Hematopoietic multipotent progenitor cell treated with erythropoietin and hydrocortisone succinate and interleukin-3 and kit ligand, for 17 days (in vitro differentiated cells): Measurements from ENCODE around the gene BEAN1.

Source experiments
- DNase-seq: peaks from one replicate; pipeline ENCODE4 v3.0.0-alpha.2; 2015; ENCODE audit warnings: low spot score

Gene BEAN1, protein sequence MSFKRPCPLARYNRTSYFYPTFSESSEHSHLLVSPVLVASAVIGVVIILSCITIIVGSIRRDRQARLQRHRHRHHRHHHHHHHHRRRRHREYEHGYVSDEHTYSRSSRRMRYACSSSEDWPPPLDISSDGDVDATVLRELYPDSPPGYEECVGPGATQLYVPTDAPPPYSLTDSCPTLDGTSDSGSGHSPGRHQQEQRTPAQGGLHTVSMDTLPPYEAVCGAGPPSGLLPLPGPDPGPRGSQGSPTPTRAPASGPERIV

DNA sequence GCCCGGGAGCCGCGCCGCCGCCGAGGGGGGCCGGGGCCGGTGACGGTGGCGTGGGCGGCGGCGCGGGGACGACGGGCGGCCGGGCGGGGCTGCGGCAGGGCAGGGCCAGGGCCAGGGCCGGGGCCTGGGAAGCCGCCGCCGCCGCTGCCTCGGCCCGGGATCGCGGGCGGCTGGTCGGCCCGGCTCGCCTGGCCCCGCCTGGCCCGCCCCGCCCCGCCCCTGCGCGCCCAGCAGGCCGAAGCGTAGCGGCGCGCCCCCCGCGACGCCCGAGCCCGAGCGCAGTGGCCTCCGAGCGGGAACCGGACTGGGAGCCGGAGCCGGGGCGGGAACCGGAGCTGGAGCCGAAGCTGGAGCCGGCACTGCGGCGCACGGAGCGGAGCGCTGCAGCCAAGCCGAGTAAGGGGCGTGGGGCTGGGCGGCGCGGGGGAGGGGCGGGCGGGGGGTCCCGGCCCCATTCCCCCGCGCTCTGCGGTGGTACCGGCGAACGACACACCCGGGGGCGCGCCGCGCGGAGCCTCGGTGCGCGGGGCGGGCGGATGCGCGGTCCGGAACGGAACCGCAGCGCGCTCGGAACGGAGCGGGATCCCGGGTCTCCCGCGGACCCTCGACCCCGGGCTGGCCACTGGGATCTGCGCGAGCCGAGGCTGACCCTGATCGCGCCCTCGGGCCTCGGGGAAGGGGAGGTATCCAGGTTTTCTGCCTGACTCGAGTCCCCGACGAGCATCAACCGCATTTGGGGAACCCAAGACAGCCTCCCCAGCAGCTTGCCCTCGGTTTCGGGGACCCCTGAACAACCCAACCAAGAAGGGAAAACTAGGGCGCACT lies at the start of gene BEAN1:
Gene BEAN1, plus strand, starts transcription at position 260 of the 825 bp plus-strand sequence. CDS start 10,382 bp downstream, outside the sequence.
- DNase-seq, result no peak

DNA sequence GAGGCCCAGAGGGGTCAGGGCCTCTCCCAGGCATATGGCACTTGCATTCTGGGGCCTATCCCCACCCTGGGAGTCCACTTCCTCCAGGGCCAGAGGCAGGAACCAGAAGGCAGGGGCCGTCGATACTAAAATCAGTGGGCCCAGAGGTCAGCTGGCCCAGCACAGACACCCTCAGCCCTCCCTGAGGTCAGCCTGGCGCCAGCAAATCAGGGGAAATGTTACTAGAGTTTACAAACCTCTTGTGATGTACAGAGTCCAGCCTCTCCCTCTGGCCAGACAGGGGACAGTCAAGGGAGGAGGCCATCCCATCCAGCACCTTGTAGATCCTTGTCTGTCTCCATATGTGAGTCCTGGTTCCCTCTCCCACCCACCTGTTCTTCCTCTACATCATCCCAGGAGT lies 49.8 kb upstream of the BEAN1 start:
- no peak for DNase-seq

DNA sequence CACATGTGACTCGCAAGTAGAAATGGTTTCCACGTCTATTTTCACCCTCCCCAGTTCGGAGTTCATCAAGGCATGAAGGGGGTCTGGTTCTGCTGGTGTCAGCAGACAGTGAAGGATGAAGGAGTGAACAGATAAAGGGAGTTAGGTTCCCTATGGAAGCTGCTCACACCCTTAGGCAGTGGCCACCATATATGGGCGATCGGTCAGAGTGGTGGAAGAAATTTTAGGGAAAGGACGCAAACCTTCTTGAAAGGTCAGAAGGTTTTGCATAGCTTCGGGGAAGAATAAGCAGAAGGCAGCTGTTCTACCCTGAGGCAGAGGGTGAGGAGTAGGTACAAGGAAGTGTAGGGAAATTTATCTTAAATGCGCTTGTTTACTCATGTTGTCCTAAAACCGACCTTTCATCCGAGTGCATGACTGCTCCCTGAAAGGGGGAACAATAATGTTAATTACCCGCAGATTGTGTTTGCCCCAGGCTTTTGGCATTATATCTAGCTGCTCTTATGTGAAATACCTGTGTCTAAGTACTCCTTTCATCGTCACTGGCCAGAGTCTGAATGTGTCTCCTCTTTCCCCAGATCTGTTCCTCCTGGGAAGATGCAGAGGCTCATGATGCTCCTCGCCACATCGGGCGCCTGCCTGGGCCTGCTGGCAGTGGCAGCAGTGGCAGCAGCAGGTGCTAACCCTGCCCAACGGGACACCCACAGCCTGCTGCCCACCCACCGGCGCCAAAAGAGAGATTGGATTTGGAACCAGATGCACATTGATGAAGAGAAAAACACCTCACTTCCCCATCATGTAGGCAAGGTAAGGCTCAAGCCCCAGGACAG lies 48.1 kb upstream of the BEAN1 start:
- DNase-seq, result no peak

DNA sequence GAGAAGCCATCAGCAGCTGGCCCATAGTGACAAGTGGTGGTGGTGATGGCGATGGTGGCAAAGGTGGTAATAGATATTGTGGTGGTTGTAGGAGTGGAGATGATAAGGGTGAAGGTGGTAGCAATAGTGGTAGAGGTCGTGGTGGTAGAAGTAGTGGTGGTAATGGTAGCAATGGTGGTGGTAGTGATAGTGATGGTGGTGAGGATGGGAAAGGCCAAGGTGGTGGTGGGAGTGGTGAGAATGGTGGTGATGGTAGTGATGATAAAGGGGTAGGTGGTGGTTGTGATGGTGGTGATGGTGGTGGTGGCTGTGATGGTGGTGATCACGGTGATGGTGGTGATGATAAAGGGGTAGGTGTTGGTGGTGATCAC lies 47.5 kb upstream of the BEAN1 start:
- DNase-seq, result no peak

DNA sequence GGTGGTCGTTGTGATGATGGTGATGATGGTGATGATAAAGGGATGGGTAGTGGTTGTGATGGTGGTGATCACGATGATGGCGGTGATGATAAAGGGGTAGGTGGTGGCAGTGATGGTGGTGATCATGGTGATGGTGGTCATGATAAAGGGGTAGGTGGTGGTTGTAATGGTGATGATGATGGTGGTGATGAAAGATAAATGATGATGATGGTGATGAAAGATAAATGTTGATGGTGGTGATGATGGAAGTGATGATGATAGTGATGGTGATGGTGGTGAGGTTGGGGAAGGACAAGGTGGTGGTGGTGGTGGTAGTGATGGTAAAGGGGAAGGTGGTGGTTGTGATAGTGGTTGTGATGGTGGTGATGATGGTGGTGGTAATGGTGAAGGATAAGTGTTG lies 46.7 kb upstream of the BEAN1 start:
- no peak for DNase-seq

DNA sequence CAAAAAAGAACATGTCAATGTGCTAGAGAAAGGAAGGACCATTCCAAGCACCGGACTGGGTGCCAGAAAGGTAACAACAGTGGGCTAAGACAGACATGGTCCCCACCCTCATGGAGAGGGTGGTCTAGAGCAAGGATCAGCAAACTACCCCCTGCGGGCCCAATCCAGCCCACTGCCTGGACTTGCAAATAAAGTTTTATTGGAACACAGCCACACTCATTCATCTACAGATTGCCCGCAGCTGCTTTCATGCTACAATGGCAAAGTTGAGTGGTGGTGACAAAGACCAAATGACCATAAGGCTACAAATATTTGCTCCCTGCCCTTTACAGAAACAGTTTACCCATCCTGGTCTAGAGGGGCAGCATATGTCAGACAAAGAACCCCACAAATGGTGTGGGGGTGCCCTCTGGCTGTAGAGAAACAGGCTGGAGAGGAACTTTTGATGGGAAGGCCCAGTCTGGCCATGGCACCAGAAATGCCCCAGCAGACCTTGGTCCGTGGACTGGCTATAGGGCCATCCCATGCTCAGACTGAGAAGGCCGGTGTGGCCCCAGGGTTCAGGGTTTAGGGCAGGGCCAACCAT lies 45.4 kb upstream of the BEAN1 start:
- DNase-seq, result no peak

DNA sequence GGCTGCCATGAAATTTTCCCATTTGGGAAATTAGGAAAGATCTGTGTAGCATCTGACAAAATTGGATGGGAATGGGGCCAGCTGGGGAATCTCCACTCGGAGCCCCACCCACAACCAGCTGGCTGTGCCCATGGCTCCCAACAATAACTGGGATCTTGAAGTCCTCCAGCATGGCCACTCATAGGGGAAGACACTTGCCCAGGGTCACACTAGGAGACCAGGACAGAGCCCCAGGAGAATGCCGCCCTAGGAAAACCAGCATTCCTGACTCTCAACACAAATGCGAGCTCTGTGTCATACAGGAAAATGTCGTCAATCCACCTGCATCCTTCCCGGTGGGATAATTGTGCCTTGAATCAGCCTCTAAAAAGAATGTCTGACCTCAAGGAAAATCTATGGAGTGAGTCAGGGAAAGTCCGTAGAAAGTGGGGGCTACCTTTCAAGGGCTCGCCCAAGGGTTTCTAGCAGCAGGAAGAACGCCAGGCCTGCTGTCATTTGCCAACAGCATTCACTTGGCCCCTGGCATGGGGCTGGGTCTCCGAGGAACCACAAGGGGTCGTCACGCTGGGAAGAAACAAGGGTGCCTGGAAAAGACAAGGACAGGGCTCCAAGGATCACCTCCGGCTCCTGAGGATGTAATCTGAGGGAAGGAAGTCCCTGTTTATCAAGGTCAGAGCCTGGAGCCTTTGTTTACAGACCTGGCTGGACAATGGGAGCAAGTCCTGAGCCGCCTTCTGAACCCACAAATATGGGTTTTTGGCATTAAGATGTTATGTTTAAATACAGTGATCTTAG lies 44.7 kb upstream of the BEAN1 start:
- DNase-seq, result no peak

DNA sequence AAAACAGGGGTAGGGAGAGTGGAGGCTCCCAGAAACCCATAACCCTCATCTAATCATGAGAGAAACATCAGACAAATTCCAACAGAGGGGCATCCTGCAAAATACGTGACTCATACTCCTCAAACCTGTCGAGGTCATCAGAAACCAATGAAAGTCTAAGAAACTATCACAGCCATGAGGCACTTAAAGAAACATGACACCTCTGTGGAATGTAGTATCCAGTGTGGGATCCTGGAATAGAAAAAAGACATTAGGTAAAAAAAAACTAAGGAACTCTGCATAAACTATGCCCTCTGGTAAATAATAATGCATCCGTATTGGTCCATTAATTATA lies 44.2 kb upstream of the BEAN1 start:
- no peak for DNase-seq

DNA sequence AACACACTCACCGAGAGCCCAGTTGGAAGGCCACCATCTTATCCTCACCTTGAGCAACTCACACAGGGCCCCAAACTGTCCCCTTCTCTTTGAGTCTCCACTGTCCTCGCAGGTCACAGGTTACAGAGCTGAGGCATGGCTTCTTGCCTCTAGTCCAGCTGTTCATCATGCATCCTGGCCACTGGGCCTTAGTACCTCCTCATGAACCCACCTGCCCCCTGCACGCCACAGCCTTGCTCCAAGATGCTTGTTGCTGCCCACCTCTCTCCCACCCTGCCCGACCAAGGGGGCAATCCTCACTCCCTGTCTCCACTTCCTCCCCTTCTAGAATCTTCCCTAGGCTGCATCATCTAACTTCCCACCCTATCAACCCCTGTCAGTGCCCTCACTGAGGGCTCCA lies 43.5 kb upstream of the BEAN1 start:
- DNase-seq, result no peak

DNA sequence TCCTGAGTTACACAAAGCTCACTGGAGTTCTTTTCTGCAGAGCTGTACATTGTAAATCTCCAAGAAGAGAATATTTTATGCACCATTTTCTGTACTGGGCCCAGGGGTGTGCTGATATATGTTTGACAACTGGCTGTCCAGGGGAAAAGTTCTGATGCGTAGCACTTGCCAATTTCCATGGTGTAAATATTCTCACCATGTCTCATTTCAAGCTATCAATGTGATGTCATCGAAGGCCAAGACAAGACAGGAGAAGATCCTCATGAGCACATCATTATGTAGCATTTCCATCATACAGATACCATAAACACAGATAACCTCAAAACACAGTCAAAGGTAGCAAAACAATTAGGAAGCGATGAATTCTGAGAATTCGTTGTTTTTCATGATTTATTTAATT lies 41.7 kb upstream of the BEAN1 start:
- DNase-seq, result no peak

DNA sequence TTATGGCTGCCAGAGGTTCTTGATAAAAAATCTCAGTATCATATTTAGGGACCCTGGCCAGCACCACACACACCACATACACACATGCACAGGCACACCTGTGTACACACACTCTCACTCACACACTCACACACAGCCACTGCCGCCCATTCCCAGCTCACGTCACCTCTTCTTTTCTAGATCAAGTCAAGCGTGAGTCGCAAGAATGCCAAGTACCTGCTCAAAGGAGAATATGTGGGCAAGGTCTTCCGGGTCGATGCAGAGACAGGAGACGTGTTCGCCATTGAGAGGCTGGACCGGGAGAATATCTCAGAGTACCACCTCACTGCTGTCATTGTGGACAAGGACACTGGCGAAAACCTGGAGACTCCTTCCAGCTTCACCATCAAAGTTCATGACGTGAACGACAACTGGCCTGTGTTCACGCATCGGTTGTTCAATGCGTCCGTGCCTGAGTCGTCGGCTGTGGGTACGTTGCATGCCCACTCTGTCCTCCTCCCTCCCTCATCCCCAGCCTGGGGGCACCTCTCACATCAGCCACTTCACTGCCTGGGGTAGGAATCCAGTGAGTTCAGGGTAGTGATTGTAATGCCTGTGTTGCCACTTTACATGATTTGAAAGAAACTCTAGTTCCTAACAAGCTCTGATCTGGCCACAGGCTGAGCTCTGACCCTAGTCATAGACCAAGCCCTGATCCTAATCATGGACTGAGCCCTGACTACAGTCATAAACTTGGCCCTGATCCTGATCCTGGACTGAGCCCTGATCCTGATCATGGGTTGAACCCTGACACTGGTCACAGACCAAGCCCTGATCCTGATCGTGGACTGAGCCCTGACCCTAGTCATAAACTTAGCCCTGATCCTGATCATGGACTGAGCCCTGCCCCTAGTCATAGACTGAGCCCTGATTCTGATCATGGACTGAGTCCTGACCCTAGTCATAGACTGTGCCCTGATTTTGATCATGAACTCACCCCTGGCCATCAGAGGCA lies 40.2 kb upstream of the BEAN1 start:
- no peak for DNase-seq

DNA sequence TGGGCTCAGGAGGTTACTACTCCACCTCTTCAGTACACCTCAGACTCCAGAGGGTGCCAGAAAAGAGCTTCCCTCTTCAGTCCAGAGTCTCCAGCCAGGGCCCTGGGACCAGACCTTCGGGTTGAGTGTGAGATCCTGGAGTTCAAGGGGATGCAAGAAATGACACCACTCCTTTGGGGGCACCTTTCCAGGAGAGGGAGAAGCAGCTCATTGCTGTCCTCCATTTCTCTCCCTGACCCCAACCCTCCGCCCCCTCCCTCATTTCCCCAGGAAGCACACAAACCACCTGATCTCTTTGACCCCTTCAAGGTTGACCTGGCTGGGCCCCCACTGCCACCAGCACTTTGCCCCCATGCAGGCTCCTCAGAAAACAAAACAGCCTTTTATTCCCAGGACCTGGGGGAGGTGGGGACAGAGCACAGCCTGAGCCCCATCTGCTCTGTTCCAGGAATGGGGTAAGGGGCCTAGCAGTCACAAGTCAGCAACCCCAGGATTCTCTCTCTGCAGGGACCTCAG lies 39.2 kb upstream of the BEAN1 start:
- no peak for DNase-seq

DNA sequence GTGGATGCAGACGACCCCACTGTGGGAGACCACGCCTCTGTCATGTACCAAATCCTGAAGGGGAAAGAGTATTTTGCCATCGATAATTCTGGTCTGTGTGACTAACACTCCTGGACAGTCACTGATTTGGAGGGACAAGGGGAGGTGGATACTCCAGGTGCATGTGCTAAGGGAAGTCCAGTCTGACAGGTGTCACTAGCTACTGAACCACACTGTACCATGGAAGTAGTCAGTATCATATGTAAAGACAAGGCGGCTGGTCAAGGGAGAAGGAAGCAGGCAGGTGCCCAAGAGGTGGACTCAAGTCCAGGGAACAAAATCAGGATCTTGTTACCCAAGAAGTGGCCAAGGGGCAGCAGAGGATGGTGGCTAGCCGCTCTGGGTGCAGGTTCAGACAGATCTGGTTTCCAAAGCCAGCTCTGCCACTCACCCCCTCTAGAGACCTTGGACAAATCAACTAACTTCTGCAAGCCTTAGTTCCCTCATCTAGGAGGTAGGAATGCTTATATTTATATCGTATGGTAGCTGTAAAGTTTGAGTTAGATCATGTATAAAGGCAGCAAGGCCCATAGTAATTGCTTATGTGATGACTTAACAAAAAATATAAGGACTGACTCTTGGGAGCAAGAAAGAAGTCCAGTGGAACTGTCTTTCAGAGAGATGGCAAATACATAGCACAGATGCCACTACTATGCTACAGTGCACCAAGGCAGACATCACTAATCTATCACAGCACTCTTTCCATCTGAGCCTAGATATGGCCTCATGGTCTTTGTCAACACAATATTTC lies 38.5 kb upstream of the BEAN1 start:
- DNase-seq, result no peak

DNA sequence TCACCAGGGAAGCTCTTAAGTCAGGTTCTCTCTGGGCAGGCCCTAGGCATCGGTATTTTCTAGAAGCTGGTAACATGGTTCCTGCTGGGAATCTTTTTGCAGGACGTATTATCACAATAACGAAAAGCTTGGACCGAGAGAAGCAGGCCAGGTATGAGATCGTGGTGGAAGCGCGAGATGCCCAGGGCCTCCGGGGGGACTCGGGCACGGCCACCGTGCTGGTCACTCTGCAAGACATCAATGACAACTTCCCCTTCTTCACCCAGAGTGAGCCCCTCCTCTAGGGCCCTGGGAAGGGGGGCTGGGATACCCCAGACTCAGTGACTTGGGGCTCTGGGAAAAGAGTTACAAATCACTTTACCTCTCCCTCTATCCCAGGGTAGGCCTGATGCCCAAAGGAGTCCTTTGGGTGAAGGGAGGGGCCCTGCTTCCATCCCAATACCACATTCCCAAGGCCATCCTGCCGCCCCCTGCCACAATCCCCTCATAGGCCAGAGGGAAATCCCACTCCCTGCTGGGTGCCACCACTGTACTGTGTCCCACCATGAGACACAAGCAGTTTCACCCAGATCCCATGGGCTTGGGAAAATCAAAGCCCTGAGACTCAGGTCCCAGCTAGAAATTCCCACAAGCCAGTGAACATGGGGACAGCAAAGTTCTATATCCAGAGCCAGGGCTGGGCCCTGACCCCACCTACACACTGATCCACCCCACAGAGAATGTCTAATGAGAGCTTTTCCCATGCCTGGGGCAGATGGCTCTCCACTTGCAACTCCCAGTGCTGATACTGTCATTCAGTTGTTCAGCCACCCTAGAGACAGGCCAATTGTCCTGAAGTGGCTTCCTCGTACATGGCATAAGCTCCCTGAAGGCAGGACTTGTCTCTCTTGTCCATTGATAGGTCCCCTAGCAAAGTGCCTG lies 37.6 kb upstream of the BEAN1 start:
- no peak for DNase-seq

DNA sequence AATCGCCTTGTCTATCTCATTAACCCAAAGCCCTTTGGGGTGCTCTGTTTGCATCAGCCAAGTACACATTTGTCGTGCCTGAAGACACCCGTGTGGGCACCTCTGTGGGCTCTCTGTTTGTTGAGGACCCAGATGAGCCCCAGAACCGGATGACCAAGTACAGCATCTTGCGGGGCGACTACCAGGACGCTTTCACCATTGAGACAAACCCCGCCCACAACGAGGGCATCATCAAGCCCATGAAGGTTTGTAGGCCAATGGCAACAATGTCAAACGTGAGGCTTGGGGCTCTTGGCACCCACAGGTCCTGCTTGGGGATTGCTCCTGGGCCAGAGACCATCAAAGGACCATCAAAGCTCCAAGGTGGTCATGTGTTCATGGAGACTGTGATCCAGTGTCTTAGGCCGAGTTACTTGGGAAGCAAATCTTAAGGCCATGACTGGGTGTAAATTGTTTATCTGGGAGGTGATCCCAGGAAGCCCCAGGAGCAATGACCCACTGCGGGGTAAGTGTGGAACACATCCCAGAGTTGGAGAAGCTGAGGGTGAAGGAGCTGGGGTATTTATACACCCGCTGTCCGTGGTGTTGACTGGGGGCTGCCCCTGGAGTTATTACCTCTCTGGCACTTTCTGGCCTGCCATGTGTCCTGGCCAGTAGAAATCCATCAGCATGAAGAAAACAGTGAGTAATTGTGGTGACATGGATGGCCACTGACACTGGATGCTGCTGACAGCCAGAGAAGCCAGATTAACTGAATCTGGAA lies 36.6 kb upstream of the BEAN1 start:
- DNase-seq, result no peak

DNA sequence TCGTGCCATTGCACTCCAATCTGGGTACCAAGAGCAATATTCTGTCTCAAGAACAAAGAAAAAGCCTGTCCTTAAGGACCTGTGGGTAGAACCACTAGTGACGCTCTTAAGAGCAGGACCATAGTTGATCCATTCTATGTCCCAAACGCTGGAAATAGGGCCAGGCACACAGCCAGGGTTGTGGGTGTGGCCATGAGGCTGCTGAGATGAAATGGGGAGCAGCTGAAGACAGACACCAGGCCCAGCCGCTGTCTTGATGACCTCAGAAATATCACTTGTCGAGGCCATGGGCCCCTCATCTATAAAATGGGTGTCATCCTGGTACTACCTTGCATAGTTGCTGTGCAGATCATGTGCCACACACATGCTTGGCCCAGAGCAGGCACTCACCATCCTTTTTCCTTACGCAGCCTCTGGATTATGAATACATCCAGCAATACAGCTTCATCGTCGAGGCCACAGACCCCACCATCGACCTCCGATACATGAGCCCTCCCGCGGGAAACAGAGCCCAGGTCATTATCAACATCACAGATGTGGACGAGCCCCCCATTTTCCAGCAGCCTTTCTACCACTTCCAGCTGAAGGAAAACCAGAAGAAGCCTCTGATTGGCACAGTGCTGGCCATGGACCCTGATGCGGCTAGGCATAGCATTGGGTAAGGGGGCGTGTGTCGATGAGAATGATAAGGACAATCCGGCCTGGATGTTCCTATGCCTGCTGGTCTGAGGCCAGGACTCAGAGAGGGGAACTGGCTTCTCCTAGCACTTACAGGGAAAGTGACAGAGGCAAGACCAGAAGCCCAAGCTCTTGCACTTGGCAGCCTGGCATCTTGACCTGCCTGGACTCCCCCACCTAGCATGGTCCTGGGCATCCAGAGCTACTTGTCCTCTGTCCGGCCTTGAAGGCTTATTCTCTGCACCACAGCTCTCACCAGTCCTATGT lies 35.1 kb upstream of the BEAN1 start:
- DNase-seq, result no peak
